GM12878 (cell line): Measurements from ENCODE around the gene SMIM13. TPM values are rescaled to one million over a fixed set of nuclear protein-coding genes. Genes with fewer than 3 reads are reported as not detected.

Experiments used
- ATAC-seq: fragments of 200-7000 bp; cut with Tn5 transposase; 3 replicates; pipeline ENCODE4 v1.9.1; 2020; ENCODE audit warnings: mild to moderate bottlenecking, moderate library complexity
- BruUV-seq: library from RNA; stranded (reverse); fragments of 400-500 nt; replicated peaks from 2 replicates; lab custom pipeline; 2021; lab: Mats Ljungman, UMichigan
- CTCF ChIA-PET: fragments of 300-600 bp; sonication (Branson Sonifier 250); formaldehyde crosslinking; extraction: SDS; loops from one replicate; lab custom pipeline; 2021; ENCODE audit warnings: inconsistent platforms; lab: Yijun Ruan, JAX
- POLR2A ChIA-PET: fragments of 350-600 bp; formaldehyde crosslinking; extraction: SDS; loops from one replicate; lab custom pipeline; 2021; ENCODE audit warnings: inconsistent platforms; lab: Charles Lee
- RAD21 ChIA-PET: fragments of 300-600 bp; sonication (Branson Sonifier 250); formaldehyde crosslinking; loops from one replicate; lab custom pipeline; 2023; ENCODE audit warnings: antibody characterized with exemption; ENCODE audit not compliant: unreplicated experiment; lab: Charles Lee
- SMC1A ChIA-PET: fragments of 300-600 bp; sonication (Branson Sonifier 250); formaldehyde crosslinking; loops from one replicate; lab custom pipeline; 2023; ENCODE audit not compliant: unreplicated experiment, uncharacterized antibody; lab: Charles Lee
- DNase-seq: peaks from one replicate; pipeline ENCODE4 v3.0.0-alpha.2; 2011; ENCODE audit warnings: low read depth, low spot score
- FAIRE-seq: peaks from 3 replicates; lab custom pipeline; 2011; peaks lifted over from hg19 to GRCh38; lab: Jason Lieb, UNC
- H2AFZ ChIP-seq: 2 replicates; pipeline ENCODE4 v1.6.0; 2011; ENCODE audit warnings: low read depth, low read length, control low read depth; ENCODE audit not compliant: control insufficient read depth
- H3K27ac ChIP-seq: 2 replicates; pipeline ENCODE4 v1.5.1; 2011; ENCODE audit warnings: control low read depth; ENCODE audit not compliant: control insufficient read depth, insufficient read depth
- H3K27me3 ChIP-seq, 2 experiments: replicated peaks in 1 of 2; 2 replicates each; pipeline versions ENCODE4 v1.6.0 to v1.6.1; 2011; ENCODE audit warnings: low read length in 1 of 2; ENCODE audit not compliant: control insufficient read depth in 2 of 2, insufficient read depth in 2 of 2
- H3K36me3 ChIP-seq, 2 experiments: 2 replicates each; pipeline ENCODE4 v1.5.1; 2011; ENCODE audit warnings: low read length in 1 of 2; ENCODE audit not compliant: control insufficient read depth in 2 of 2, insufficient read depth in 2 of 2
- H3K4me1 ChIP-seq: 2 replicates; pipeline ENCODE4 v1.6.1; 2011; ENCODE audit warnings: mild to moderate bottlenecking, low read length, moderate library complexity, mixed read lengths; ENCODE audit not compliant: control insufficient read depth, insufficient read depth
- H3K4me2 ChIP-seq: 2 replicates; pipeline ENCODE4 v1.6.0; 2011; ENCODE audit warnings: control low read depth; ENCODE audit not compliant: control insufficient read depth, insufficient read depth
- H3K4me3 ChIP-seq: fragments of 200-600 bp; sonication (generic); 2 replicates; pipeline ENCODE4 v1.5.1; 2016
- H3K79me2 ChIP-seq: 2 replicates; pipeline ENCODE4 v1.6.0; 2011; ENCODE audit warnings: low read length; ENCODE audit not compliant: control insufficient read depth, insufficient read depth
- H3K9ac ChIP-seq: 2 replicates; pipeline ENCODE4 v1.8.0; 2011; ENCODE audit warnings: low read length, control low read depth, mixed read lengths; ENCODE audit not compliant: control insufficient read depth, insufficient read depth
- H3K9me3 ChIP-seq: replicated peaks from 3 replicates; pipeline ENCODE4 v1.5.1; 2011; ENCODE audit warnings: mild to moderate bottlenecking, low read length; ENCODE audit not compliant: control insufficient read depth, insufficient read depth
- H4K20me1 ChIP-seq: 2 replicates; pipeline ENCODE4 v1.6.0; 2011; ENCODE audit not compliant: control insufficient read depth, insufficient read depth
- ASH2L ChIP-seq: fragments of 300-600, 200-600 bp; sonication (generic); IDR thresholded peaks from 2 replicates; pipeline ENCODE4 v1.6.1; 2017; ENCODE audit warnings: low read depth, mild to moderate bottlenecking, borderline replicate concordance
- GABPA ChIP-seq: IDR thresholded peaks from 2 replicates; pipeline ENCODE4 v1.6.1; 2014; ENCODE audit warnings: antibody characterized with exemption, low read depth, mild to moderate bottlenecking, inconsistent platforms
- IKZF1 ChIP-seq: fragments of 450-650 bp; conservative IDR thresholded peaks from 2 replicates; pipeline ENCODE4 v1.6.1; 2017; ENCODE audit warnings: antibody characterized with exemption, mild to moderate bottlenecking
- MTA2 ChIP-seq: fragments of 450-650 bp; IDR thresholded peaks from 2 replicates; pipeline ENCODE4 v1.6.1; 2016; ENCODE audit warnings: low read depth, mild to moderate bottlenecking, moderate library complexity
- NBN ChIP-seq: fragments of 450-650 bp; IDR thresholded peaks from 2 replicates; pipeline ENCODE4 v1.6.1; 2016
- PAX8 ChIP-seq: fragments of 450-650 bp; IDR thresholded peaks from 2 replicates; pipeline ENCODE4 v1.6.1; 2017; ENCODE audit warnings: mild to moderate bottlenecking, moderate library complexity
- PML ChIP-seq: IDR thresholded peaks from 2 replicates; pipeline ENCODE4 v1.6.1; 2012; ENCODE audit warnings: low read length, inconsistent platforms
- SIN3A ChIP-seq: IDR thresholded peaks from 2 replicates; pipeline ENCODE4 v1.6.1; 2012; ENCODE audit warnings: low read depth, low read length, improper control_type of control experiment
- SMAD5 ChIP-seq: IDR thresholded peaks from 2 replicates; pipeline ENCODE4 v1.6.1; 2016; ENCODE audit warnings: antibody characterized with exemption, low read depth
- SMARCA5 ChIP-seq: fragments of 450-650 bp; IDR thresholded peaks from 2 replicates; pipeline ENCODE4 v1.6.1; 2017; ENCODE audit warnings: mild to moderate bottlenecking
- SREBF1 ChIP-seq: IDR thresholded peaks from 2 replicates; pipeline ENCODE4 v1.6.1; 2012; ENCODE audit warnings: mild to moderate bottlenecking, low read length
- TAF1 ChIP-seq: IDR thresholded peaks from 2 replicates; pipeline ENCODE4 v1.6.1; 2011; ENCODE audit warnings: mild to moderate bottlenecking, low read depth, low read length, borderline replicate concordance
- TCF12 ChIP-seq: IDR thresholded peaks from 2 replicates; pipeline ENCODE4 v1.6.1; 2011; ENCODE audit warnings: low read depth, mild to moderate bottlenecking, low read length
- YY1 ChIP-seq: IDR thresholded peaks from 2 replicates; pipeline ENCODE4 v1.6.1; 2011; ENCODE audit warnings: low read depth, mild to moderate bottlenecking, low read length
- WGBS: methylation state at CpG from one replicate; pipeline ENCODE4 v1.1.6; 2016; ENCODE audit warnings: low lambda C conversion rate; ENCODE audit not compliant: insufficient replicate concordance, insufficient coverage; ENCODE audit errors: missing lambda C conversion rate; 5-methylcytosine and 5-hydroxymethylcytosine counted together
- in situ Hi-C: fragments of 300-500 bp; cut with MboI; formaldehyde crosslinking; loops from 9 replicates; pipeline ENCODE4 v1.14.3; 2018; ENCODE audit warnings: mixed read lengths
- intact Hi-C: fragments of 100-400 bp; cut with micrococcal nuclease; formaldehyde crosslinking; loops from one replicate; pipeline ENCODE4 v1.14.2; 2022; ENCODE audit not compliant: unreplicated experiment
- polyA plus RNA-seq, 11 experiments: library from polyadenylated mRNA; depleted of rRNA in 4 of 11; unstranded in 6 of 11; stranded (reverse) in 5 of 11; fragments of >200 nt; fragmentation: Nextera tagmentation in 4 of 11; fragmentation: Illumina TruSeq in 1 of 11; extraction: Ambion mirVana in 4 of 11; extraction: Trizol in 1 of 11; gene quantifications; 1 replicate in 1 of 11; 2 replicates in 10 of 11; pipeline versions ENCODE4 v1.2.1 to v1.2.3, GENCODE V29; 2011 to 2016; ENCODE audit warnings: inconsistent platforms in 2 of 11, missing spikeins in 2 of 11, low read depth in 1 of 11
- total RNA-seq, 4 experiments: library from RNA; depleted of rRNA in 3 of 4; stranded (reverse); fragments of >200 nt in 3 of 4; fragmentation: Illumina TruSeq in 1 of 4; extraction: Trizol in 1 of 4; gene quantifications; 2 replicates each; pipeline versions ENCODE4 v1.2.1 to v1.2.3, GENCODE V29; 2013 to 2021
- TF ChIP-seq, protein P1 (sequence below): fragments of 450-650 bp; IDR thresholded peaks from 2 replicates; pipeline ENCODE4 v1.6.1; 2017; ENCODE audit warnings: mild to moderate bottlenecking, low read depth, inconsistent platforms; ENCODE audit not compliant: poor library complexity, severe bottlenecking
- TF ChIP-seq, protein P2 (sequence below): fragments of 450-650 bp; IDR thresholded peaks from 2 replicates; pipeline ENCODE4 v1.6.1; 2017; ENCODE audit warnings: mild to moderate bottlenecking, moderate library complexity
- TF ChIP-seq, protein P3 (sequence below): IDR thresholded peaks from 2 replicates; pipeline ENCODE4 v1.6.1; 2011; ENCODE audit warnings: borderline replicate concordance, low read depth, mild to moderate bottlenecking, moderate library complexity, low read length; ENCODE audit not compliant: insufficient read depth, poor library complexity, severe bottlenecking

Gene SMIM13
- total and polyA plus RNA-seq, 10 of the 15 experiments (the other 5 are each of a cell fraction or from before 2014, with no cell fraction given), result 2.0 to 8.5 (median 4.7) TPM

DNA sequence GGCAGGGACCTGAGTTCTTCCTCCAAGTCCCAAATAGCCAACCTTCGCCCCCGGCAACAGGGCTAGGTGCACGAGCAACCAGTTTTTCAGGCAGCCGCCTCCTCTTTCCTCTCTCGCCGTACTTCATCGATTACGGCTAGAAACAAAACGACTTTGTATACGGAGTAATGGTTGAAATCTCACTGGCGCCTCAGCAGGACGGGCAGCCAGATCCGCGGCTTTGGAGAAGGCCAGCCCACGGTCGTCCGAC is 333 bp upstream of the SMIM13 start:
- FAIRE-seq, result no peak
- no peak for DNase-seq
- in situ Hi-C loops (no loop called here), intact Hi-C loops (loop anchor here (5.0 to 10.0 kb wide), 2 partner anchors 39 to 558 kb away; no protein-coding TSS in a partner anchor)
- H3K9ac ChIP-seq, result peak overlapping the region; percentile 92
- H3K36me3 ChIP-seq, result no peaks in the 10 kb centered on the region; a peak in 1 of 4 replicates
- peak overlapping the region; percentile 81 for H3K4me3 ChIP-seq
- H3K4me2 ChIP-seq, result peak overlapping the region; percentile 70
- H3K4me1 ChIP-seq, result no peaks in the 10 kb centered on the region; the same call in 1 of the 2 replicates
- H3K79me2 ChIP-seq, result peaks cover 38% of the 10 kb centered on the region
- no peaks in the 10 kb centered on the region for H4K20me1 ChIP-seq
- no peaks in the 10 kb centered on the region for H3K27me3 ChIP-seq
- H3K9me3 ChIP-seq, result no peaks in the 10 kb centered on the region
- peak overlapping the region; percentile 96 for H3K27ac ChIP-seq
- ChIA-PET POLR2A (no interaction called here), RAD21 (interaction anchor here (0.6 to 2.1 kb wide), 7 partner anchors 37 to 483 kb away, joined by 3 to 14 read pairs (median 3); no protein-coding TSS in a partner anchor), CTCF (interaction anchor here (0.6 to 1.6 kb wide), 7 partner anchors 18 to 482 kb away, joined by 3 to 5 read pairs (median 4); partner anchors contain the start of gene ERVFRD-1), SMC1A (interaction anchor here (1.1 to 3.5 kb wide), 3 partner anchors 16 to 403 kb away, joined by 3 to 13 read pairs (median 3); no protein-coding TSS in a partner anchor)
- peak overlapping the region; percentile 92 for H2AFZ ChIP-seq
- no TSS peak for BruUV-seq
- peak; percentile 13 for ATAC-seq
- WGBS, result under 1% methylated on average over 17 of the region's 17 CpGs
- no peak for TF ChIP-seq TCF12
- 0 out of 2 replicates have a peak, but pooled peaks have one; percentile 49 for TF ChIP-seq ASH2L
- TF ChIP-seq SIN3A, result peak; percentile 72
- TF ChIP-seq YY1, result no peak
- TF ChIP-seq, protein P1, sequence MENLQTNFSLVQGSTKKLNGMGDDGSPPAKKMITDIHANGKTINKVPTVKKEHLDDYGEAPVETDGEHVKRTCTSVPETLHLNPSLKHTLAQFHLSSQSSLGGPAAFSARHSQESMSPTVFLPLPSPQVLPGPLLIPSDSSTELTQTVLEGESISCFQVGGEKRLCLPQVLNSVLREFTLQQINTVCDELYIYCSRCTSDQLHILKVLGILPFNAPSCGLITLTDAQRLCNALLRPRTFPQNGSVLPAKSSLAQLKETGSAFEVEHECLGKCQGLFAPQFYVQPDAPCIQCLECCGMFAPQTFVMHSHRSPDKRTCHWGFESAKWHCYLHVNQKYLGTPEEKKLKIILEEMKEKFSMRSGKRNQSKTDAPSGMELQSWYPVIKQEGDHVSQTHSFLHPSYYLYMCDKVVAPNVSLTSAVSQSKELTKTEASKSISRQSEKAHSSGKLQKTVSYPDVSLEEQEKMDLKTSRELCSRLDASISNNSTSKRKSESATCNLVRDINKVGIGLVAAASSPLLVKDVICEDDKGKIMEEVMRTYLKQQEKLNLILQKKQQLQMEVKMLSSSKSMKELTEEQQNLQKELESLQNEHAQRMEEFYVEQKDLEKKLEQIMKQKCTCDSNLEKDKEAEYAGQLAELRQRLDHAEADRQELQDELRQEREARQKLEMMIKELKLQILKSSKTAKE, result peak; percentile 20
- peak; percentile 76; the same call in 1 of the 2 replicates for TF ChIP-seq NBN
- TF ChIP-seq SREBF1, result no peak
- peak; percentile 73; the same call in 1 of the 2 replicates for TF ChIP-seq PML
- no peak for TF ChIP-seq PAX8
- TF ChIP-seq, protein P2, sequence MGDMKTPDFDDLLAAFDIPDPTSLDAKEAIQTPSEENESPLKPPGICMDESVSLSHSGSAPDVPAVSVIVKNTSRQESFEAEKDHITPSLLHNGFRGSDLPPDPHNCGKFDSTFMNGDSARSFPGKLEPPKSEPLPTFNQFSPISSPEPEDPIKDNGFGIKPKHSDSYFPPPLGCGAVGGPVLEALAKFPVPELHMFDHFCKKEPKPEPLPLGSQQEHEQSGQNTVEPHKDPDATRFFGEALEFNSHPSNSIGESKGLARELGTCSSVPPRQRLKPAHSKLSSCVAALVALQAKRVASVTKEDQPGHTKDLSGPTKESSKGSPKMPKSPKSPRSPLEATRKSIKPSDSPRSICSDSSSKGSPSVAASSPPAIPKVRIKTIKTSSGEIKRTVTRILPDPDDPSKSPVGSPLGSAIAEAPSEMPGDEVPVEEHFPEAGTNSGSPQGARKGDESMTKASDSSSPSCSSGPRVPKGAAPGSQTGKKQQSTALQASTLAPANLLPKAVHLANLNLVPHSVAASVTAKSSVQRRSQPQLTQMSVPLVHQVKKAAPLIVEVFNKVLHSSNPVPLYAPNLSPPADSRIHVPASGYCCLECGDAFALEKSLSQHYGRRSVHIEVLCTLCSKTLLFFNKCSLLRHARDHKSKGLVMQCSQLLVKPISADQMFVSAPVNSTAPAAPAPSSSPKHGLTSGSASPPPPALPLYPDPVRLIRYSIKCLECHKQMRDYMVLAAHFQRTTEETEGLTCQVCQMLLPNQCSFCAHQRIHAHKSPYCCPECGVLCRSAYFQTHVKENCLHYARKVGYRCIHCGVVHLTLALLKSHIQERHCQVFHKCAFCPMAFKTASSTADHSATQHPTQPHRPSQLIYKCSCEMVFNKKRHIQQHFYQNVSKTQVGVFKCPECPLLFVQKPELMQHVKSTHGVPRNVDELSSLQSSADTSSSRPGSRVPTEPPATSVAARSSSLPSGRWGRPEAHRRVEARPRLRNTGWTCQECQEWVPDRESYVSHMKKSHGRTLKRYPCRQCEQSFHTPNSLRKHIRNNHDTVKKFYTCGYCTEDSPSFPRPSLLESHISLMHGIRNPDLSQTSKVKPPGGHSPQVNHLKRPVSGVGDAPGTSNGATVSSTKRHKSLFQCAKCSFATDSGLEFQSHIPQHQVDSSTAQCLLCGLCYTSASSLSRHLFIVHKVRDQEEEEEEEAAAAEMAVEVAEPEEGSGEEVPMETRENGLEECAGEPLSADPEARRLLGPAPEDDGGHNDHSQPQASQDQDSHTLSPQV, result no peak
- TF ChIP-seq SMAD5, result 0 out of 2 replicates have a peak, but pooled peaks have one; percentile 25
- no peak for TF ChIP-seq TAF1
- no peak for TF ChIP-seq IKZF1
- no peak for TF ChIP-seq GABPA
- no peak for TF ChIP-seq SMARCA5
- TF ChIP-seq MTA2, result peak; percentile 48
- TF ChIP-seq, protein P3, sequence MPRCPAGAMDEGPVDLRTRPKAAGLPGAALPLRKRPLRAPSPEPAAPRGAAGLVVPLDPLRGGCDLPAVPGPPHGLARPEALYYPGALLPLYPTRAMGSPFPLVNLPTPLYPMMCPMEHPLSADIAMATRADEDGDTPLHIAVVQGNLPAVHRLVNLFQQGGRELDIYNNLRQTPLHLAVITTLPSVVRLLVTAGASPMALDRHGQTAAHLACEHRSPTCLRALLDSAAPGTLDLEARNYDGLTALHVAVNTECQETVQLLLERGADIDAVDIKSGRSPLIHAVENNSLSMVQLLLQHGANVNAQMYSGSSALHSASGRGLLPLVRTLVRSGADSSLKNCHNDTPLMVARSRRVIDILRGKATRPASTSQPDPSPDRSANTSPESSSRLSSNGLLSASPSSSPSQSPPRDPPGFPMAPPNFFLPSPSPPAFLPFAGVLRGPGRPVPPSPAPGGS, result no peak
